ENCODE results near the gene PCMTD2.

Gene PCMTD2

GRCh38 chr20:64255361-64256281 lies at the start of gene PCMTD2:
Gene PCMTD2, plus strand, starts transcription at chr20:64255748. Its CDS starts 4,218 bp downstream, at chr20:64259966.
- in situ Hi-C loops (cut with HindIII; ENCODE audit: low pct_unique_long_range_greater_than_20kb, low sequenced_read_pairs), result no loop called here
- no peak for TF ChIP-seq JUND (IDR thresholded peaks at IDR 0.05; ENCODE audit: low read depth)
- DNase-seq (ENCODE audit: low read depth in 1 of 2, low spot score in 1 of 2), result peak; percentile 94 to 98

DNA sequence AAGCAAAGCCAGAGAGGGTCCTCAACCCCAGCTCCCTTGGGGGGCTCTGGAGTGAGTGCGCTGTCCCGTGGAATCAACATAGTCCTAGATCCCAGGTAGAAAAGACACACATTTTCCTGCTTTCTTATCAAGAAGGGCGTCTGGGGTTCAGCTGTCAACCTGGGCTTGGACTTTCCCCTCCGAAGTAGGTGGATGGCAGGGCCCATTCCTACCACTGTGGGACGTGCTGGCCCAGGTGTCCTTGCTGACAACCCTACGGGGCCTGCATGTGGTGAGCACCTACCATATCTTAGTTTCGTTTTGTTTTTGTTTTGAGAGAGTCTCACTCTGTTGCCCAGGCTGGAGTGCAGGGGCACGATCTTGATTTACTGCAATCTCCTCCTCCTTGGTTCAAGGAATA lies 48.9 kb upstream of the PCMTD2 start:
- TF ChIP-seq JUND (IDR thresholded peaks at IDR 0.05; ENCODE audit: low read depth), result no peak
- no peak for DNase-seq (ENCODE audit: low read depth in 1 of 2, low spot score in 1 of 2)
- in situ Hi-C loops (cut with HindIII; ENCODE audit: low pct_unique_long_range_greater_than_20kb, low sequenced_read_pairs), result no loop called here

DNA sequence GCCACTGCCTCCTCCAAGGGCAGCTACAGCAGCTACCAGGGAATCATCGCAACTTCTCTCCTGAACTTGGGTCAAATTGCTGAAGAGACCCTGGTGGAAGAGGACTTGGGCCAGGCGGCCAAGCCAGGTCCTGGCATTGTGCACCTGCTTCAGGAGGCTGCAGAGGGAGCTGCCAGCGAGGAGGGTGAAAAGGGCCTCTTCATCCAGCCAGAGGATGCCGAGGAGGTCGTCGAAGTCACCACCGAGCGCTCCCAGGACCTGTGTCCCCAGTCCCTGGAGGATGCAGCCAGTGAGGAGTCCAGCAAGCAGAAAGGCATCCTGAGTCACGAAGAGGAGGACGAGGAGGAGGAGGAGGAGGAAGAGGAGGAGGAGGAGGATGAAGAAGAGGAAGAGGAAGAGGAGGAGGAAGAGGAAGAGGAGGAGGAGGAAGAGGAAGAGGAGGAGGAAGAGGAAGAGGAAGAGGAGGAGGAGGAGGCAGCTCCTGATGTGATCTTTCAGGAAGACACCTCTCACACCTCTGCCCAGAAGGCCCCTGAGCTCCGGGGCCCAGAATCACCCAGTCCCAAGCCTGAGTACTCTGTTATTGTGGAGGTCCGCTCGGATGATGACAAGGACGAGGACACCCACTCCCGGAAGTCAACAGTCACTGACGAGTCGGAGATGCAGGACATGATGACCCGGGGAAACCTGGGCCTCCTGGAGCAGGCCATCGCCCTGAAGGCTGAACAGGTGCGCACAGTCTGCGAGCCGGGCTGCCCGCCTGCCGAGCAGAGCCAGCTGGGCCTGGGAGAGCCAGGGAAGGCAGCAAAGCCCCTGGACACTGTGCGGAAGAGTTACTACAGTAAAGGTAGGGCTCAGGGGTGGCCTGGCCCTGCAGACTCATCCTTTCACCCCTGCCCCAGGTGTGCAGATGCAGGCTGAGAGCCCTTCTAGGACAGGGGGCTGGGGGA lies 47.6 kb upstream of the PCMTD2 start:
- in situ Hi-C loops (cut with HindIII; ENCODE audit: low pct_unique_long_range_greater_than_20kb, low sequenced_read_pairs), result no loop called here
- no peak for DNase-seq (ENCODE audit: low read depth in 1 of 2, low spot score in 1 of 2)
- no peak for TF ChIP-seq JUND (IDR thresholded peaks at IDR 0.05; ENCODE audit: low read depth)

GRCh38 chr20:64209148-64209547 lies 46.4 kb upstream of the PCMTD2 start:
- no peak for TF ChIP-seq JUND (IDR thresholded peaks at IDR 0.05; ENCODE audit: low read depth)
- DNase-seq (ENCODE audit: low read depth in 1 of 2, low spot score in 1 of 2), result no peak
- in situ Hi-C loops (cut with HindIII; ENCODE audit: low pct_unique_long_range_greater_than_20kb, low sequenced_read_pairs), result no loop called here

- DNase-seq (ENCODE audit: low read depth in 1 of 2, low spot score in 1 of 2), result no peak
- TF ChIP-seq JUND (IDR thresholded peaks at IDR 0.05; ENCODE audit: low read depth), result no peak
- in situ Hi-C loops (cut with HindIII; ENCODE audit: low pct_unique_long_range_greater_than_20kb, low sequenced_read_pairs), result no loop called here
Measured at GRCh38 chr20:64210656-64211369, 44.7 kb upstream of the PCMTD2 start.

DNA sequence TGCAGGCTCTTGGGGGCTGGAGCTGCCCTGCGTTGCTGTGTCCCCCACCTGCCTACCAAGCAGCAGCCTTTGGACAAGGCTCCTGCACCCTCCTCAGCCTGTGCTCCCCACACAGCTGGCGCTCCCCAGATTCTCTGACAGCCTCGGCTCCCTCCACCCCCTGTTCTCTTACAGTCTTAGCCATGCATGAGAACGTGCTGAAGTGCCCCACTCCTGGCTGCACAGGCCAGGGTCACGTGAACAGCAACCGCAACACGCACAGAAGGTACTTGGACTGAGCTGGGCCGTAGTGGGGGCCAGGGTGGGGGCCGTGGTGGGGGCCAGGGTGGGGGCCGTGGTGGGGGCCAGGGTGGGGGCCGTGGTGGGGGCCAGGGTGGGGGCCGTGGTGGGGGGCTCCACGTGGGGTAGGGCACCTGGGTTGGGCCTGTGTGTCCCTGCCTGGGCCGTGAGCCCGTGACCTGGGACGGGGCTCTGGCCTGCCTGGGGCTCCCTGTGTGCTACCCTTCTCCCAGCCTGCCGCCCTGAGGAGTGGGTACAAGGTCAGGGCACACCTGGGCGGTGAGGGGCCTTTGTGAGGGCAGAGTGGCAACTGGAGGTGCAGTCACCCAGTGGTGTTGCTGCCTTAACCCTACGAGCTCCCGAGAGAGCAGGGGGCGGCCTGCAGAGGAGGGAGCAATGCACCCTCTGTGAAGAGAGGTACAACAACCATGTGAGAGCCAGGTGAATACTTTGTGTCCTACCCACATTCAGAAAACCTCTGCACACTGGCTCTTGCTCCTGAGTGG lies 43.5 kb upstream of the PCMTD2 start:
- in situ Hi-C loops (cut with HindIII; ENCODE audit: low pct_unique_long_range_greater_than_20kb, low sequenced_read_pairs), result no loop called here
- no peak for DNase-seq (ENCODE audit: low read depth in 1 of 2, low spot score in 1 of 2)
- no peak for TF ChIP-seq JUND (IDR thresholded peaks at IDR 0.05; ENCODE audit: low read depth)

DNA sequence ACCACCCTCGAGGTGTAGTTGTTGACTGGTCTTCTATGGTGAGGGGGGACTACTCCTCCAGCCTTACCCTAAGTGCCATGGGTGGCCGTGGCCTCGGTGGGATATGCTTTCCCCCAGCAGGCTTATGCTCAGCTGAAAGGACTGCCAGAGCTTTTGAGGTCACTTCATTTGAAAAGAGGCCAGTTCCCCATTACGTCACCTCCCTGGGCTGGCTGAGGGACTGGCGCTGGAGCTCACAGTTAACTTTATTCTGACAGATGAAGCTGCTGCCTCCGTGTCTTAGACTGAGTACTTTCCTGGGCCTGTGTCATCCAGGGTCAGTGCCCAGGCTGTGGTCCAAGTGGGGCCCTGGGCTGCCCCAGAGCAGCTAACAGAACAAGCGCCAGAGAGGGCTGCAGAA lies 42.8 kb upstream of the PCMTD2 start:
- DNase-seq (ENCODE audit: low read depth in 1 of 2, low spot score in 1 of 2), result no peak
- TF ChIP-seq JUND (IDR thresholded peaks at IDR 0.05; ENCODE audit: low read depth), result no peak
- in situ Hi-C loops (cut with HindIII; ENCODE audit: low pct_unique_long_range_greater_than_20kb, low sequenced_read_pairs), result no loop called here

GRCh38 chr20:64214113-64214512 lies 41.4 kb upstream of the PCMTD2 start:
- DNase-seq (ENCODE audit: low read depth in 1 of 2, low spot score in 1 of 2), result no peak
- in situ Hi-C loops (cut with HindIII; ENCODE audit: low pct_unique_long_range_greater_than_20kb, low sequenced_read_pairs), result no loop called here
- no peak for TF ChIP-seq JUND (IDR thresholded peaks at IDR 0.05; ENCODE audit: low read depth)

GRCh38 chr20:64214952-64215351 lies 40.6 kb upstream of the PCMTD2 start:
- no peak for TF ChIP-seq JUND (IDR thresholded peaks at IDR 0.05; ENCODE audit: low read depth)
- no peak for DNase-seq (ENCODE audit: low read depth in 1 of 2, low spot score in 1 of 2)
- in situ Hi-C loops (cut with HindIII; ENCODE audit: low pct_unique_long_range_greater_than_20kb, low sequenced_read_pairs), result no loop called here

DNA sequence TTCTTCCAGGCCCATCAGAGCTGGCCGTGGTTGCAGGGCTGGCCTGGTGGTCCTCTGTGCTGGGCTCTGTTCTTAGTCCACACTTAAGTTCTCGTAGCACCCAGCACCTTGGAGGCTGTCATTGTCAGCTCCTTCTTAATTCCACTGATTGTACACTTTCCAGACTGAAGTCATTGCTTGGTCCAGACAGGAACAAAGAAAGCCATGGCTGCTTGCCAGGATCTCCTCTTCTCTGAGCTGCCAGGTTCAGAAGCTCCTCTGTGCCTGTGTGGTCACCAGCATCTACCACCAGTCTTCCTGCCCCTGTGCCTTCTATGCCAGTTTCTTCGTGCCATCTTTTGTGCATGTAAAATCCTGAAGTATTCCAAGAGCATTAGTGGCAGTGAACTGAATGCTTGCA lies 39.5 kb upstream of the PCMTD2 start:
- no peak for TF ChIP-seq JUND (IDR thresholded peaks at IDR 0.05; ENCODE audit: low read depth)
- DNase-seq (ENCODE audit: low read depth in 1 of 2, low spot score in 1 of 2), result peak in 1 of 2 experiments; percentile 52
- in situ Hi-C loops (cut with HindIII; ENCODE audit: low pct_unique_long_range_greater_than_20kb, low sequenced_read_pairs), result no loop called here

GRCh38 chr20:64216910-64217309 lies 38.6 kb upstream of the PCMTD2 start:
- DNase-seq (ENCODE audit: low read depth in 1 of 2, low spot score in 1 of 2), result no peak
- TF ChIP-seq JUND (IDR thresholded peaks at IDR 0.05; ENCODE audit: low read depth), result no peak
- in situ Hi-C loops (cut with HindIII; ENCODE audit: low pct_unique_long_range_greater_than_20kb, low sequenced_read_pairs), result no loop called here
